NCI-H2107 treated with DMSO at 0.1 percent for 48 hours (cell line): ENCODE data around the gene IFI27L1.
A peak's percentile ranks its signal among the peaks of the same experiment; 100 is the strongest.

Experiments
- DNase-seq: peaks from one replicate; lab custom pipeline; 2025; ENCODE audit not compliant: unreplicated experiment; lab: John Stamatoyannopoulos, UW

Gene IFI27L1

DNA sequence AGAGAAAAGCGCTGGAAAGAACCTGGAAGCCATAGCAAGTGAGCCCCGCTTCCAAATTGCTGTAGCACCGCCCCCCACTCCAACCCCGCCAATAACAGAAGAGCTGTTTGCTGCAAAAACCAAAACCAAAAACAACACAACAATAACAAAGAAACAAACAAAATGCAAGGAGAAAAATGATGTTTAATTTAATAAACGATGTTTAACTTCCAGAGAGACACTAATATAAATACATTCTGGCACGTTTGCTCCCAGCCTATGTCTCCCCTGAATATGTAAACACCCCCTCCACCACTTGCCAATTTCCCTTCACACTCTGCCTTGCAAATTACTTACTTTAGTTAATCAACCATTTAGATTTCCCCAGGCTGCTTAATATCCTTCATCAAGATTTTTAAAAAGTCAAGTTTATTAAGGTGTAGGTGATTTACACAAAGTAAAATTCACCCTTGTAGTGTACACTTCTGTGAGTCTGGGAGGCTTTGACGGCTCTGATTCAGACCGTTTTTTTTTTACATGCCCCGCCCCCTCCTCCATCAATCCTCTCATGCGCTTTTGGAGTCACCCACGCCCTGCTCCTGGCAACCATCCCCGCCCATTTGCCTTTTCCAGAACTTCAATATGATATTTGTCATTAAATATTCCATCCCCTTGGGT lies 48.8 kb downstream of the IFI27L1 start:
- DNase-seq: no peak

DNA sequence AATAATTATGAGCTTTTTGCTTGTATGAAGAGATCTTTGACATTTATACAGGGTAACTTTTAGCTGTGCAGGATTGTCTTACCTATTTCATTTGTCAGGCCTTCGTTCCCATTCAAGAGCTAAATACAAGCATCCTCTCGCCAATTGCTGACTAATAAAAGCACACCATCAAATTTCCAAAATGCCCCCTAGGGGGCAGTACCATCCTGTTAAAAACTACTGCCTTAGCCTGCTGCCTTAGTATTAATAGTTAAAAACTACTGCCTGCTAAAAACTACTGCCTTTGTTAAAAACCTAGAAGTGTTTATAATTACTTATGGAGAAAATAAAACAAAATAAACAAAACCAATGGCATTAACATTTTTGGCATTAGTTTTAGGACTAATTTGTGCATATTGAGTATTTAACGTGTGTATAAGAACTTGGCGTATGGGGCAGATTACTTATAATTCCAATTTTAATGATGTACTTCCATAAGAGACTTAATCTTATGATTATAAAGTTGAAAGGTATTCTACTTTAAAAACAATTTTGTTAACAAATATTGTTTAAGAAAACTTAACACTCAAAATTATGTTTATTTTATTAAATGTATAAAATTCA lies 51.3 kb downstream of the IFI27L1 start:
- peak; percentile 85 for DNase-seq

DNA sequence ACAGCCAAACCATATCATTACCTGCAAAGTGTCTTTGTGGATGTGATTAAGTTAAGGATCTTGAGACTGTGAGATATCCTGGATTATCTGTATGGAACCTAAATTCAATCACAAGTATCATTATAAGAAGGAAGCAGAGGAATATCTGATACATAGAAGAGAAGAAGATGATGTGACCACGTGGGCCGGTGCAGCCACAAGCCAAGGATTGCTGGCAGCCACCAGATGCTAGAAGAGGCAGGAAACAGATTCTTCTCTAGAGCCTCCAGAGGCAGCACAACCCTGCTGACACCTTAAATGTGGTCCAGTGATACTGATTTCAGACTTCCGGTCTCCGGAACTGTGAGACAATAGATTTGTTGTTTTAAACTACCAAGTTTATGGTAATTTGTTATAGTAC lies 54.4 kb downstream of the IFI27L1 start:
- no peak for DNase-seq

DNA sequence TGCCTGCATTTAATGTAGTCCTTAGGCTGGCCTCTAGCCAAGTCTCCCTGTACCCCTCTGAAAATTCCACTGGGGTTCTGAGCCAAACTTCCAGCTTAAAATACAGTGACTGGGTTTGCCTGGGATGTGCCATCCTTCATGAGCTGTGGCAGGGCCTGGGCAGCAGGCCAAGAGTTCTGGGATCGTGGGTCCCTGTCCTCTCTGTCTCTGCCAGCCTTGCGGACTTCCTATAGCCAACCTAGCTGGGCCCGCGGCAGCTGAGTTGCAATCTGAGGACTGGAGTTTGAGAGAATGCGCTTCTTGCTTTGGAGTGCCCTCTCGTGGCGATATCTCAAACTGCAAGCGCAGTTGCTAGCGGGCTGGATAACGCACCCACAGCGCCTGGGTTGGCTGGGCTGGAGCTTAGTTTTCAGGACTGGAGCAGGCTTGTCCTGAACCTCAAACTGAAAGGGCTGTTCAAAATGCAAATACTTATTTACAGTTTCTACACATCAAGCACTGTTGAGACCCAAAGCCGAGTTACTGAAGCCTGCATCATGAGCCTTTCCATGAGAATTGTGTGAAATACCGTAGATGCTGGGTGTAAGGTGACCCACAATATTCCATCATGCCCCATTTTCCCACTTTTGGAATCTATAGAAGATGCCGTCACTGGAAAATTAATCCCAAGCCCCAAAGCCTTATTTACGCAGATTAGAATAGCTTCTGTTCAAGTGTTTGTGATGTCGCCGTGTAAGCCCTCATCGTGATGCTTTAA lies 55.6 kb downstream of the IFI27L1 start:
- peak; percentile 58 for DNase-seq

- peak; percentile 87 for DNase-seq
Observed at GRCh38 chr14:94138251-94138650, 57.1 kb downstream of the IFI27L1 start.

GRCh38 chr14:94139006-94139405 lies 57.9 kb downstream of the IFI27L1 start:
- no peak for DNase-seq

DNA sequence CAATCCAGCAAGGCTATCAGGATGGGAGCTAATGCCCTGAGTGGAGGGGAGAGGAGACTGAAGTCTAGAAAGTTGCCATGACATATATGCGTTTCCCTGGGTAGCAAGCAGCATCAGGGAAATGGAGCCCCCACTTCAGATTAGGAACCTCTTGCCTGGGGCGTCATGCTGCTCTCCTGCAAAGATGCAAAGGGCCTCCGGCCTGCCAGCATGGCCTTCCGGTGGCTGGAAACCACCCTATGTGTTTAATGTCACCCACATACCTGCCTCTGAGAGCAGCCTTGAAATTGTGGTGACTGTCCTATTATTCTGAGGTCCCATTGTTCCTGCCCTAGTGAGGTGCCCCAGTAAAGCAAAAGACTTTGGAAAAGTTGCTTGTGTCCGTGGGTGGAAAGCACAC lies 58.3 kb downstream of the IFI27L1 start:
- DNase-seq: no peak

- DNase-seq: no peak
Observed at GRCh38 chr14:94142247-94142646, 61.1 kb downstream of the IFI27L1 start.

GRCh38 chr14:94142836-94143235 lies 61.7 kb downstream of the IFI27L1 start:
- DNase-seq: no peak

DNA sequence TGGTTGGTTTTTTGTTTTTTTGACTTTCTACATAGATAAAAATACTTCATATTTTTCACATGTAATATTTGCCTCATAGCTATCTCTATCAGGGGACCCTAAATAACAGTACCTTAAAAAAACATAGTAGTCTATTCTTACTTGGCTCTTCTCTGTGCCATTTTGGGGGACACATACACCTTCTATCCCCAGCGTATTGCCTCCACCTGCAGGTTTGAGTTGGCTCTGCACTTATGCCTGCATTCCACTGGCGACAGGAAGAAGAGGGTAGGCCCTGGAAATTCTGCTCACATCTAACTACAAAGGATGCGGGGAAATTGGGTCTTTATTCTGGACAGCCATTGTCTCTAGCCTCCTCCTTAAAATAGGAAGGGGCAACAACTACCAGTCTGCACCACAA lies 62.1 kb downstream of the IFI27L1 start:
- DNase-seq: no peak

- DNase-seq: no peak
Observed at GRCh38 chr14:94143711-94144110, 62.6 kb downstream of the IFI27L1 start.

DNA sequence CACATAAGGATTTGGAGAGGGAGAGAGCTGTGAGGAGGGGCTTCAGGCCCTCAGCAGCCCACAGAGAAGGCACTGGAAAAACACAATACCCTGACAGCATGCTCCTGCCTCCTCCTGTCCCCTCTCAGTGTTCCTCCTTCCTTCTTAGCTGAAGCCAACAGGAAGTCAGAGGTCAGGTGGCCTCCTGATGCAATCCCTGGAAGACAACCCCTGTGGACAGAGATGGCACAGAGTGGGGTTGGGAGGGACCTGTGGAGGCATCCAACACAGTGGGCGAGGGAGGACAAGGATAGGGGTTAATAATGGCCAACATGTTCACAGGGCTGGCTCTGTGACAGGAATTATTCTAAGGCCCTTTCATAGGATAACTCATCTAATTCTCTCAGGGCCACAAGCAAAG lies 63.7 kb downstream of the IFI27L1 start:
- no peak for DNase-seq

GRCh38 chr14:94145902-94146527 lies 64.9 kb downstream of the IFI27L1 start:
- no peak for DNase-seq
